ENCODE results near the gene KDM1B.

GRCh38 chr6:18147616-18148015, 7.6 kb upstream of the KDM1B start:
- TF ChIP-seq, protein P1, sequence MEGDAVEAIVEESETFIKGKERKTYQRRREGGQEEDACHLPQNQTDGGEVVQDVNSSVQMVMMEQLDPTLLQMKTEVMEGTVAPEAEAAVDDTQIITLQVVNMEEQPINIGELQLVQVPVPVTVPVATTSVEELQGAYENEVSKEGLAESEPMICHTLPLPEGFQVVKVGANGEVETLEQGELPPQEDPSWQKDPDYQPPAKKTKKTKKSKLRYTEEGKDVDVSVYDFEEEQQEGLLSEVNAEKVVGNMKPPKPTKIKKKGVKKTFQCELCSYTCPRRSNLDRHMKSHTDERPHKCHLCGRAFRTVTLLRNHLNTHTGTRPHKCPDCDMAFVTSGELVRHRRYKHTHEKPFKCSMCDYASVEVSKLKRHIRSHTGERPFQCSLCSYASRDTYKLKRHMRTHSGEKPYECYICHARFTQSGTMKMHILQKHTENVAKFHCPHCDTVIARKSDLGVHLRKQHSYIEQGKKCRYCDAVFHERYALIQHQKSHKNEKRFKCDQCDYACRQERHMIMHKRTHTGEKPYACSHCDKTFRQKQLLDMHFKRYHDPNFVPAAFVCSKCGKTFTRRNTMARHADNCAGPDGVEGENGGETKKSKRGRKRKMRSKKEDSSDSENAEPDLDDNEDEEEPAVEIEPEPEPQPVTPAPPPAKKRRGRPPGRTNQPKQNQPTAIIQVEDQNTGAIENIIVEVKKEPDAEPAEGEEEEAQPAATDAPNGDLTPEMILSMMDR (conservative IDR thresholded peaks at IDR 0.05; ENCODE audit: low read length), result no peak
- TF ChIP-seq EZH2phosphoT487 (IDR thresholded peaks at IDR 0.05; ENCODE audit: borderline replicate concordance), result no peak
